ENCODE results near the gene AP2B1. TPM values are rescaled to one million over a fixed set of nuclear protein-coding genes. Genes with fewer than 3 reads are reported as not detected.

The AP2B1 gene
- total RNA-seq, 1 donor from 2014 or later: 216 TPM

DNA sequence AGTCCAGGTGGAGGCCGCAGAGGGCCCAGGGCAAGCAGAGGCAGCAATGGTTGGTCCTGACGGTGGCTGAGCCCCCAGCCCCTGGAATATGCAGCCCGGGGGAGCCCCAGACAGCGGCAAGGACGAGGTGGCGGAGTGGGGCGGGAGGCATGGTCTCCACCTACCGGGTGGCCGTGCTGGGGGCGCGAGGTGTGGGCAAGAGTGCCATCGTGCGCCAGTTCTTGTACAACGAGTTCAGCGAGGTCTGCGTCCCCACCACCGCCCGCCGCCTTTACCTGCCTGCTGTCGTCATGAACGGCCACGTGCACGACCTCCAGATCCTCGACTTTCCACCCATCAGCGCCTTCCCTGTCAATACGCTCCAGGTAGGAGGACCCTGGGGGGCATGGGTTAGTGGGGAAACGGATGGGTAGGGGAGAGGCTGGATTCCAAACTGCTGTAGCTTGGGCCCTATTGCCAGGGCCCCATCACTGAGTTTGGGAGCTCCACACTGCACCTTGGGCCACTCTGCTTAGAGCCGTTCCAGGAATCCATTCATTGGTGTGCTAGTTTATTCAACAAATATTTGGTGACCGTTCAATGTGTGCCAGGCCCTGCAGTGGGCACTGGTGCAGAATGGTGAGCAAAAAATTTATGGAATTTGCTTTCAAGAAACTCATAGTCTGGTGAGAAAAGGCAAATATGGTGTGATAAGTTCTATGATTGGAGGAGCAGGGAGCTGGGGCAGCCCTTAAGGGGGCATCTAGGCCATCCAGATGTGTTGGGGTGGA, 148.1 kb downstream of the AP2B1 start:
- no peak for DNase-seq (ENCODE audit: low read depth, low spot score)
- no peaks in the 10 kb centered on the region for H3K9me3 Mint-ChIP-seq
- peaks cover 11% of the 10 kb centered on the region for H3K27me3 Mint-ChIP-seq (ENCODE audit: low read depth)

GRCh38 chr17:35736236-35736635, 149.1 kb downstream of the AP2B1 start:
- no peaks in the 10 kb centered on the region for H3K36me3 Mint-ChIP-seq (ENCODE audit: low read depth)
- no peaks in the 10 kb centered on the region for H3K9me3 Mint-ChIP-seq
- peaks cover 20% of the 10 kb centered on the region for H3K27me3 Mint-ChIP-seq (ENCODE audit: low read depth)
- DNase-seq (ENCODE audit: low read depth, low spot score): no peak
- TF ChIP-seq CTCF (conservative IDR thresholded peaks at IDR 0.05): no peak
- H3K4me3 Mint-ChIP-seq: no peak overlapping the region
- H3K27ac Mint-ChIP-seq (ENCODE audit: unreplicated experiment): no peak overlapping the region
- peaks cover 9% of the 10 kb centered on the region for H3K4me1 Mint-ChIP-seq

More for the DNA sequence above, 148.1 kb downstream of the AP2B1 start:
- Mint-ChIP-seq H3K4me1 (peaks cover 19% of the 10 kb centered on the region), H3K4me3 (peak overlapping the region; percentile 62), H3K36me3 (ENCODE audit: low read depth) (no peaks in the 10 kb centered on the region), H3K27ac (ENCODE audit: unreplicated experiment) (no peak overlapping the region)
- TF ChIP-seq CTCF (conservative IDR thresholded peaks at IDR 0.05): no peak

GRCh38 chr17:35738519-35739133, 151.5 kb downstream of the AP2B1 start:
- Mint-ChIP-seq H3K9me3 (no peaks in the 10 kb centered on the region), H3K27ac (ENCODE audit: unreplicated experiment) (no peak overlapping the region), H3K36me3 (ENCODE audit: low read depth) (no peaks in the 10 kb centered on the region), H3K4me3 (no peak overlapping the region), H3K27me3 (ENCODE audit: low read depth) (peaks cover 40% of the 10 kb centered on the region), H3K4me1 (peaks cover 3% of the 10 kb centered on the region)
- no peak for TF ChIP-seq CTCF (conservative IDR thresholded peaks at IDR 0.05)
- DNase-seq (ENCODE audit: low read depth, low spot score): no peak

DNA sequence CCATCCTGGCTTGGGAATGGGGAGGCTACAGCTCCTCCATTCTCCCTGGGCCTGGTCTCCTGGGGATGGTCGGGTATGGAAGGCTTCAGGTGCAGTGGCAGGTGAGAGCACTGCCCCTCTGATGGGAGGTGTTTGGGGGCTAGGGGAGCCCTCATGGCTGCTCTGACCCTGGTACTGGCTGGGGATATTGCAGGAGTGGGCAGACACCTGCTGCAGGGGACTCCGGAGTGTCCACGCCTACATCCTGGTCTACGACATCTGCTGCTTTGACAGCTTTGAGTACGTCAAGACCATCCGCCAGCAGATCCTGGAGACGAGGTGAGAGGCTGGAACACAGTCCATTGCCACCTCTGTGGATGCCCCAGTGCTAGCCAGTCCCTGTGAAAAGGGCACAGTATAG, 153.1 kb downstream of the AP2B1 start:
- Mint-ChIP-seq H3K4me1 (peaks cover 3% of the 10 kb centered on the region), H3K4me3 (no peak overlapping the region), H3K27me3 (ENCODE audit: low read depth) (peaks cover 51% of the 10 kb centered on the region), H3K36me3 (ENCODE audit: low read depth) (no peaks in the 10 kb centered on the region), H3K27ac (ENCODE audit: unreplicated experiment) (no peak overlapping the region), H3K9me3 (no peaks in the 10 kb centered on the region)
- DNase-seq (ENCODE audit: low read depth, low spot score): no peak
- TF ChIP-seq CTCF (conservative IDR thresholded peaks at IDR 0.05): no peak

- no peak for DNase-seq (ENCODE audit: low read depth, low spot score)
- Mint-ChIP-seq H3K27ac (ENCODE audit: unreplicated experiment) (no peak overlapping the region), H3K4me3 (peak overlapping the region; percentile 19), H3K4me1 (peaks cover 3% of the 10 kb centered on the region), H3K9me3 (no peaks in the 10 kb centered on the region), H3K27me3 (ENCODE audit: low read depth) (peaks cover 51% of the 10 kb centered on the region), H3K36me3 (ENCODE audit: low read depth) (no peaks in the 10 kb centered on the region)
- TF ChIP-seq CTCF (conservative IDR thresholded peaks at IDR 0.05): peak; percentile 16
Measured at GRCh38 chr17:35740997-35741931, 154.1 kb downstream of the AP2B1 start.
